Lower leg skin (tissue), 3 donors: ENCODE data around the gene SPIRE1.

Source experiments
- POLR2A ChIP-seq, 2 donors: fragments of 450-650 bp; IDR thresholded peaks; one replicate each; pipeline ENCODE4 v1.6.1; 2016 to 2017; ENCODE audit warnings: antibody characterized with exemption in 2 of 2, mild to moderate bottlenecking in 1 of 2, moderate library complexity in 1 of 2
- TF ChIP-seq, protein P1 (sequence below), 3 donors: fragments of 450-650 bp; IDR thresholded peaks; one replicate each; pipeline ENCODE4 v1.5.1; 2016; ENCODE audit warnings: antibody characterized with exemption in 3 of 3, mild to moderate bottlenecking in 3 of 3, moderate library complexity in 2 of 3

DNA sequence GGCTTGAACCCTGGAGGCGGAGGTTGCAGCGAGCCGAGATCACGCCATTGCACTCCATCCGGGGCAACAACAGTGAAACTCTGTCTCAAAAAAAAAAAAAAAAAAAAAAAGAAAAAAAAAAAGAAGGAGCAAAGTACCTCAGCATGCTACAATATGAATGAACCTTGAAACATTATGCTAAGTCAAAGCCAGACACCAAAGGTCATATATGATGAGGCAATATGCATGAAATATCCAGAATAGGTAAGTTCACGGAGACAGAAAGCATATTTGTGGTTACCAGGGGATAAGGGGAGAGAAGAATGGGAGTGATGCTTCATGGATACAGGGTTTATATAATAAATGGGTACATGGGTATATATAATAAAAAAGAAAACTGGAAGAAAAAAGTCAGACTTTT, 156.9 kb downstream of the SPIRE1 start:
- TF ChIP-seq, protein P1, sequence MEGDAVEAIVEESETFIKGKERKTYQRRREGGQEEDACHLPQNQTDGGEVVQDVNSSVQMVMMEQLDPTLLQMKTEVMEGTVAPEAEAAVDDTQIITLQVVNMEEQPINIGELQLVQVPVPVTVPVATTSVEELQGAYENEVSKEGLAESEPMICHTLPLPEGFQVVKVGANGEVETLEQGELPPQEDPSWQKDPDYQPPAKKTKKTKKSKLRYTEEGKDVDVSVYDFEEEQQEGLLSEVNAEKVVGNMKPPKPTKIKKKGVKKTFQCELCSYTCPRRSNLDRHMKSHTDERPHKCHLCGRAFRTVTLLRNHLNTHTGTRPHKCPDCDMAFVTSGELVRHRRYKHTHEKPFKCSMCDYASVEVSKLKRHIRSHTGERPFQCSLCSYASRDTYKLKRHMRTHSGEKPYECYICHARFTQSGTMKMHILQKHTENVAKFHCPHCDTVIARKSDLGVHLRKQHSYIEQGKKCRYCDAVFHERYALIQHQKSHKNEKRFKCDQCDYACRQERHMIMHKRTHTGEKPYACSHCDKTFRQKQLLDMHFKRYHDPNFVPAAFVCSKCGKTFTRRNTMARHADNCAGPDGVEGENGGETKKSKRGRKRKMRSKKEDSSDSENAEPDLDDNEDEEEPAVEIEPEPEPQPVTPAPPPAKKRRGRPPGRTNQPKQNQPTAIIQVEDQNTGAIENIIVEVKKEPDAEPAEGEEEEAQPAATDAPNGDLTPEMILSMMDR (IDR thresholded peaks at IDR 0.05): no peak
- no peak for TF ChIP-seq POLR2A (IDR thresholded peaks at IDR 0.05)
